HCT116 (cell line): ENCODE results near the gene SLX9. TPM values are rescaled to one million over a fixed set of nuclear protein-coding genes. Genes with fewer than 3 reads are reported as not detected.

ENCODE experiments used
- ATAC-seq: fragments of 200-7000 bp; cut with Tn5 transposase; 2 replicates; pipeline ENCODE4 v1.9.1; 2020; ENCODE audit warnings: mild to moderate bottlenecking, moderate library complexity
- BruUV-seq: library from RNA; stranded (reverse); fragments of 400-500 nt; replicated peaks from 2 replicates; lab custom pipeline; 2021; lab: Mats Ljungman, UMichigan
- CTCF ChIA-PET: fragments of 300-600 bp; sonication (Branson Sonifier 250); formaldehyde crosslinking; loops from one replicate; lab custom pipeline; 2021; ENCODE audit warnings: antibody characterized with exemption; lab: Charles Lee
- POLR2A ChIA-PET: fragments of 300-600, 350-600 bp; sonication (Branson Sonifier 250); formaldehyde crosslinking; loops from one replicate; lab custom pipeline; 2021; ENCODE audit warnings: antibody characterized with exemption; lab: Charles Lee
- RAD21 ChIA-PET, 2 experiments: fragments of 300-600 bp; sonication (Branson Sonifier 250); formaldehyde crosslinking; loops; one replicate each; lab custom pipeline; 2023; ENCODE audit warnings: low total read pairs in 2 of 2; ENCODE audit not compliant: uncharacterized antibody in 2 of 2, unreplicated experiment in 2 of 2, low non-redundant PET in 1 of 2; lab: Charles Lee
- DNase-seq: peaks from one replicate; pipeline ENCODE4 v3.0.0-alpha.2; 2010; ENCODE audit warnings: low read depth, low spot score
- H2AFZ ChIP-seq: fragments of 200-600 bp; shearing (Covaris generic), sonication (generic); 2 replicates; pipeline ENCODE4 v1.6.1; 2017; ENCODE audit warnings: low read depth, mixed run types, mixed read lengths, antibody characterized with exemption, low read length; ENCODE audit not compliant: poor library complexity, severe bottlenecking
- H3K27ac ChIP-seq: 2 replicates; pipeline ENCODE4 v1.5.1; 2012; ENCODE audit warnings: low read depth, low read length
- H3K27me3 ChIP-seq: fragments of 200-600 bp; sonication (generic); 2 replicates; pipeline ENCODE4 v1.6.1; 2016; ENCODE audit warnings: mixed run types, low read length, mixed read lengths; ENCODE audit not compliant: insufficient read depth
- H3K36me3 ChIP-seq, 2 experiments: fragments of 200-500 bp in 1 of 2; fragments of 200-600 bp in 1 of 2; sonication (Bioruptor generic) in 1 of 2; sonication (generic) in 1 of 2; 2 replicates each; pipeline versions ENCODE4 v1.5.1 to v1.6.1; 2014 to 2016; ENCODE audit warnings: low read length in 2 of 2, inconsistent platforms in 1 of 2, mixed read lengths in 1 of 2, mixed run types in 1 of 2; ENCODE audit not compliant: insufficient read depth in 2 of 2, control insufficient read depth in 1 of 2
- H3K4me1 ChIP-seq, 2 experiments: fragments of 200-600 bp in 1 of 2; sonication (generic) in 1 of 2; 2 replicates each; pipeline versions ENCODE4 v1.5.1 to v1.6.1; 2012 to 2017; ENCODE audit warnings: low read length in 2 of 2, inconsistent platforms in 1 of 2, mild to moderate bottlenecking in 1 of 2, mixed read lengths in 1 of 2, mixed run types in 1 of 2, moderate library complexity in 1 of 2; ENCODE audit not compliant: insufficient read depth in 2 of 2, control insufficient read depth in 1 of 2
- H3K4me2 ChIP-seq: fragments of 200-600 bp; sonication (generic); 2 replicates; pipeline ENCODE4 v1.6.1; 2017; ENCODE audit warnings: mixed run types, low read length, mixed read lengths
- H3K4me3 ChIP-seq, 2 experiments: fragments of 200-600 bp in 1 of 2; sonication (generic) in 1 of 2; replicated peaks in 1 of 2; 2 replicates each; pipeline ENCODE4 v1.5.1; 2011 to 2016; ENCODE audit warnings: low read length in 2 of 2, control low read depth in 1 of 2, low read depth in 1 of 2, mild to moderate bottlenecking in 1 of 2, mixed read lengths in 1 of 2, mixed run types in 1 of 2
- H3K79me2 ChIP-seq: fragments of 200-600 bp; sonication (generic); 2 replicates; pipeline ENCODE4 v1.6.1; 2017; ENCODE audit warnings: mild to moderate bottlenecking, mixed run types, low read length, moderate library complexity, mixed read lengths; ENCODE audit not compliant: insufficient read depth
- H3K9ac ChIP-seq: fragments of 200-600 bp; sonication (generic); 2 replicates; pipeline ENCODE4 v1.6.1; 2016; ENCODE audit warnings: low read length, mixed read lengths
- H3K9me2 ChIP-seq: fragments of 200-600 bp; sonication (generic), shearing (Covaris generic); 2 replicates; pipeline ENCODE4 v1.6.1; 2017; ENCODE audit warnings: mixed run types, mild to moderate bottlenecking, moderate library complexity; ENCODE audit not compliant: insufficient read depth
- H3K9me3 ChIP-seq, 2 experiments: fragments of 200-500 bp in 1 of 2; fragments of 200-600 bp in 1 of 2; sonication (Bioruptor generic) in 1 of 2; sonication (generic) in 1 of 2; 2 replicates each; pipeline ENCODE4 v1.6.1; 2014 to 2017; ENCODE audit warnings: low read length in 2 of 2, mixed read lengths in 2 of 2, inconsistent platforms in 1 of 2, low read depth in 1 of 2, mild to moderate bottlenecking in 1 of 2, mixed run types in 1 of 2, moderate library complexity in 1 of 2; ENCODE audit not compliant: control insufficient read depth in 1 of 2, insufficient read depth in 1 of 2
- H4K20me1 ChIP-seq: fragments of 200-600 bp; sonication (generic), shearing (Covaris generic); 2 replicates; pipeline ENCODE4 v1.6.1; 2017; ENCODE audit warnings: mixed run types, mild to moderate bottlenecking, moderate library complexity; ENCODE audit not compliant: insufficient read depth
- ATF3 ChIP-seq: IDR thresholded peaks from 2 replicates; pipeline ENCODE4 v1.6.1; 2012
- CBX3 ChIP-seq: IDR thresholded peaks from 2 replicates; pipeline ENCODE4 v1.6.1; 2012; ENCODE audit warnings: low read depth
- CEBPB ChIP-seq: IDR thresholded peaks from 2 replicates; pipeline ENCODE4 v1.6.1; 2012; ENCODE audit warnings: low read depth
- CTCF ChIP-seq, 3 experiments: fragments of 200-600 bp in 1 of 3; sonication (generic) in 1 of 3; IDR thresholded peaks in 2 of 3; conservative IDR thresholded peaks in 1 of 3; 2 replicates each; pipeline ENCODE4 v1.5.1; 2012 to 2017; ENCODE audit warnings: low read depth in 2 of 3, low read length in 2 of 3, antibody characterized with exemption in 1 of 3, borderline replicate concordance in 1 of 3, control low read depth in 1 of 3, mild to moderate bottlenecking in 1 of 3, mixed read lengths in 1 of 3, mixed run types in 1 of 3, moderate library complexity in 1 of 3; ENCODE audit not compliant: insufficient read depth in 1 of 3
- EGR1 ChIP-seq: IDR thresholded peaks from 2 replicates; pipeline ENCODE4 v1.6.1; 2012; ENCODE audit warnings: low read depth
- EZH2 ChIP-seq: fragments of 200-600 bp; sonication (generic); IDR thresholded peaks from 2 replicates; pipeline ENCODE4 v1.6.1; 2017; ENCODE audit warnings: antibody characterized with exemption, mixed run types
- EZH2phosphoT487 ChIP-seq: fragments of 200-600 bp; IDR thresholded peaks from 2 replicates; pipeline ENCODE4 v1.6.1; 2018; ENCODE audit warnings: antibody characterized with exemption, borderline replicate concordance
- JUND ChIP-seq: IDR thresholded peaks from 2 replicates; pipeline ENCODE4 v1.6.1; 2012
- MAX ChIP-seq: IDR thresholded peaks from 2 replicates; pipeline ENCODE4 v1.6.1; 2012
- POLR2A ChIP-seq: IDR thresholded peaks from 2 replicates; pipeline ENCODE4 v1.7.0; 2011; ENCODE audit warnings: borderline replicate concordance; ENCODE audit not compliant: insufficient read depth, insufficient read length; ENCODE audit errors: extremely low read depth
- POLR2AphosphoS5 ChIP-seq: IDR thresholded peaks from 2 replicates; pipeline ENCODE4 v1.6.1; 2011; ENCODE audit warnings: mild to moderate bottlenecking, low read depth, low read length, moderate library complexity
- RAD21 ChIP-seq: IDR thresholded peaks from 2 replicates; pipeline ENCODE4 v1.6.1; 2012; ENCODE audit warnings: low read depth, mild to moderate bottlenecking
- SP1 ChIP-seq: IDR thresholded peaks from 2 replicates; pipeline ENCODE4 v1.6.1; 2012; ENCODE audit warnings: low read depth
- SRF ChIP-seq: IDR thresholded peaks from 2 replicates; pipeline ENCODE4 v1.6.1; 2012; ENCODE audit warnings: low read depth
- ZFX ChIP-seq: fragments of 450-650 bp; IDR thresholded peaks from 2 replicates; pipeline ENCODE4 v1.6.1; 2017
- ZNF274 ChIP-seq: fragments of 200-500 bp; sonication (Bioruptor generic); IDR thresholded peaks from 2 replicates; pipeline ENCODE4 v1.6.1; 2014; ENCODE audit warnings: mild to moderate bottlenecking, low read depth, low read length, inconsistent platforms
- intact Hi-C: fragments of 100-400 bp; cut with micrococcal nuclease; formaldehyde crosslinking; loops from 2 replicates; pipeline ENCODE4 v1.10.0; 2022
- total RNA-seq: library from RNA; stranded (reverse); gene quantifications from one replicate; pipeline ENCODE4 v1.2.1, GENCODE V29; 2021; ENCODE audit not compliant: unreplicated experiment

SLX9 gene
- total RNA-seq, 1 experiment from 2014 or later: 61.9 TPM

GRCh38 chr21:45002381-45003204 is 62.8 kb downstream of the SLX9 start:
- H4K20me1 ChIP-seq: no peaks in the 10 kb centered on the region
- DNase-seq (no peak), ATAC-seq (no peak)
- H3K36me3 ChIP-seq: no peaks in the 10 kb centered on the region
- H3K4me3 ChIP-seq: no peak overlapping the region
- no peak overlapping the region for H3K9ac ChIP-seq
- H3K9me3 ChIP-seq: no peaks in the 10 kb centered on the region
- H2AFZ ChIP-seq: no peak overlapping the region
- no peaks in the 10 kb centered on the region for H3K79me2 ChIP-seq
- no peak overlapping the region for H3K27ac ChIP-seq
- no peak for TF ChIP-seq POLR2A
- no peak for TF ChIP-seq ZFX
- no peak for TF ChIP-seq EZH2phosphoT487
- TF ChIP-seq SRF: no peak
- TF ChIP-seq EZH2: no peak
- TF ChIP-seq ZNF274: no peak
- TF ChIP-seq CEBPB: no peak
- no peak for TF ChIP-seq POLR2AphosphoS5
- no peak for TF ChIP-seq MAX
- TF ChIP-seq JUND: no peak
- TF ChIP-seq CBX3: no peak
- TF ChIP-seq SP1: no peak
- TF ChIP-seq EGR1: no peak
- TF ChIP-seq ATF3: no peak
- no peak for TF ChIP-seq RAD21
- no peak for TF ChIP-seq CTCF (IDR thresholded peaks at IDR 0.05 in 2 of 3, conservative IDR thresholded peaks at IDR 0.05 in 1 of 3; ENCODE audit: borderline replicate concordance in 1 of 3, insufficient read depth in 1 of 3, low read depth in 2 of 3, low read length in 2 of 3)
- intact Hi-C loops: no loop called here
- H3K4me1 ChIP-seq: peaks cover 4 to 24% of the 10 kb centered on the region in 2 experiments; a peak in 3 of 4 replicates
- ChIA-PET CTCF (interaction anchor here (1.8 kb wide), 1 partner anchor 10 kb away, joined by 4 read pairs; no protein-coding TSS in a partner anchor), RAD21 (no interaction called here), POLR2A (no interaction called here)
- H3K9me2 ChIP-seq: no peaks in the 10 kb centered on the region
- H3K27me3 ChIP-seq: no peaks in the 10 kb centered on the region
- BruUV-seq: no TSS peak
- no peak overlapping the region for H3K4me2 ChIP-seq
